Measurements from ENCODE around the gene LRRTM4.

GRCh38 chr2:77185052-77185451 lies 337.1 kb downstream of the LRRTM4 start:
- no peak for TF ChIP-seq CTCF (IDR thresholded peaks at IDR 0.05 in 4 of 5, conservative IDR thresholded peaks at IDR 0.05 in 1 of 5)
- no peak for TF ChIP-seq POLR2A (IDR thresholded peaks at IDR 0.05)

Measured in gastrocnemius medialis (tissue), 4 donors.